ENCODE results near the gene SAFB.
A peak's percentile ranks its signal among the peaks of the same experiment; 100 is the strongest.

SAFB gene

DNA sequence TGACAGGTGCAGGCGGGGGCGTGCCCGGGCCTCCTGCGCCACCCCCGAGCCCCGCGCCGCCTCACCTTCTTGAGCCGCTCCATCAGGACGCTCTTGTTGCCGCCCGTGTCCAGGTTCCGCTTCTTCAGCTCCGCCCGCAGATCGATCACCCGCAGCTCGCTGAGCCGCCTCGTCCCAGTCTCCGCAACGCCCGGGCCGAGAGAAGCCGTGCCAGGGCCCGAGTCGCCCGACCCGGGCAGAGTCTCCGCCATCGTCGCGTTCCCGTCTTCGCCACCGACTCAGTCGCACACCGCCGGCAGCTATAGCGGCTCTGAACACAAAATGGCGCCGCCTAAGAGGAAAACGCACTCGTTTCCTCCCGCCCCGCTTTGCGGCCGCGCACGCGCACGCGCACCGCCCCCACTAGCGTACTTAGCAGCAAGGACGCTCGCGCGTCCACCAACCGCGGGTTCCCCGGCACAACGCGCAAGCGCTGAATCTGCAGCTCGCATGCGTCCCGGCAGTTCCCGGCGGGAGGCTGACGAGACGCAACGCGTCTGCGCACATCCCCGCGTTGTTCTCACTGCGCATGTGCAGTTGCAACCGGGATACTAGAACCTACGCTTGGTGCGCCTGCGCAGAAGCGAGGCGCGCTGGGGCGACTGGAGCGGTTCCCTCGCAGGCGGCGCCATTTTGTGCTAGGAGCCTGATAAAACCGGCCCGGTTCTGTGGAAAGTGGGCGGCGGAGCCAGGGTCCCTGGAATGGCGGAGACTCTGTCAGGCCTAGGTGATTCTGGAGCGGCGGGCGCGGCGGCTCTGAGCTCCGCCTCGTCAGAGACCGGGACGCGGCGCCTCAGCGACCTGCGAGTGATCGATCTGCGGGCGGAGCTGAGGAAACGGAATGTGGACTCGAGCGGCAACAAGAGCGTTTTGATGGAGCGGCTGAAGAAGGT, at the start of gene SAFB, which contains the start of gene SAFB2:
Gene SAFB, plus strand, starts transcription at position 619 of the 932 bp plus-strand sequence. Its CDS starts 123 bp downstream, at position 742.
Gene SAFB2, minus strand, starts transcription at position 312 of the 932 bp plus-strand sequence. Its CDS starts 61 bp downstream, at position 251.
- peak; percentile 100 for DNase-seq (ENCODE audit: low read depth)

DNA sequence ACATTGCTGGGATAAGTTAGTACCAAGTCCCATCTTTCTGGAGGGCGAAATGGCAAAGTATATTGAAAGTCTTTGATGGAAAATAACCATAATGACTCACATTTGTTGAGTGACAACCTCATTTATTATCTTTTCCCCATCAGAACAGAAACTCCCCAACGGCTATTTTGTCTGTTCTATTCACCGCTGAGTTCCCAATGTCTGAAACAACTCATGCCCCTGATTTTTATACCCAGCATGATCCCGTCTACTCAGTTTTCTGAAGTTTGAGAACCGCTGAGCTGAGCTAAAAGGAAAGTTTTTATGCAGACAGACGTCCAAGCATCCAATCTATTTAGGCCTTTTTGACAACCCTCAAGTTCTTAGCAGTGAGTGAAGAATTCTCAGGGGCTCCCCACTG, 47.3 kb upstream of the SAFB start:
- no peak for DNase-seq (ENCODE audit: low read depth)

DNA sequence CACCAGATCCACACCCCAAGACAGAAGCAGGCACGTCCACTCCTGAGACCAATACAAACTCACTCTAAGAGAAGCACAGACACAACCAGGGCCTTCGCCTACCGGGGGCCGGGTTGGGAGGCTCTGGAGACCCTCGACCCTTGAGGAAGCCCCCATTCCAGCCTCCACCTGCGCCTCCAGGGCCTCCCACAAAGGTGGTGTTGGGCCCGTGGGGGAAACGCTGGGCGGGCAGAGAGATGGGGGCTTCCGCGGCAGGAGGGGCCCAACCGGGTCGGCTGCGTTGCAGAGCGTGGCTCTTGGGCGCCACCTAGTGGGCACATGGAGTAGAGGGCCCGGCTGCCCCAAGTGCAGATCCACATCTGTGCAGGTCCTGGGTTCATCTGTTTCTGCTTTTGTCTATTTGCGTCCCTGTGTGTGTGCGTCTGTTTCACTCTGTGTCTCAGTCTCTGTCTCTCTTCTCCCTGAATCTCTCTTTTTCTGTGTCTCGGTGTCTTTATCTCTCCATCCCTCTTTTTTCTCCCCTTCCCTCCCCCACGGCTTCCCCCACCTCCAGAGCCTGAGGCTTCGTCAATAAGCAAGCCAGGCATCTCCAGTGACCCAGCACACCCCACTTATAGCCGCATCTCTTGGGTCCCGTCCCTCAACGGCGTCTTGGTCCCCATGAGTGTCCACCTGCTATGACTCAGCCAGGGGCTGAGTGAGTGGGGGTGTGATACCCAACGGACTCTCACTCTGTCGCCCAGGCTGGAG, 44.6 kb upstream of the SAFB start:
- peak; percentile 33 for DNase-seq (ENCODE audit: low read depth)

- no peak for DNase-seq (ENCODE audit: low read depth)
Measured at GRCh38 chr19:5579286-5579685, 43.6 kb upstream of the SAFB start.

DNA sequence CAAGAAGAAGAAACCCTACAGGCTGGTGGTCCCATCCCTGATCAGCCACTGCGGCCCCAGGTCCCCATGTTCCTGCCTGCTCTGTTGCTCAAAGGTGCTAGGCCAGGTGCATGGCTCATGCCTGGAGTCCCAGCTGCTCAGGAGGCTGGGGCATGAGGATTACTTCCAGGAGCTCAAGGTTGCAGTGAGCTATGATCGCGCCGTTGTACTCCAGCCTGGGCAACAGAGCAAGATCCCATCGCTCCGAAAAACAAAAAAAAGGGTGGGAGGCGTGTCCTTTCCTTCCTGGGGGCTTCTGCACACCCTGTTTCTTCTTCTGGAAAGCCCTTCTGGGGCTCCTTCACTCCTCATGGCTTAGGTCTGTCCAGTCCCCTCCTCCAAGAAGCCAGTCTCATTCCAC, 43.2 kb upstream of the SAFB start:
- no peak for DNase-seq (ENCODE audit: low read depth)

- DNase-seq (ENCODE audit: low read depth), result no peak
Measured at GRCh38 chr19:5580161-5580571, 42.7 kb upstream of the SAFB start.

DNA sequence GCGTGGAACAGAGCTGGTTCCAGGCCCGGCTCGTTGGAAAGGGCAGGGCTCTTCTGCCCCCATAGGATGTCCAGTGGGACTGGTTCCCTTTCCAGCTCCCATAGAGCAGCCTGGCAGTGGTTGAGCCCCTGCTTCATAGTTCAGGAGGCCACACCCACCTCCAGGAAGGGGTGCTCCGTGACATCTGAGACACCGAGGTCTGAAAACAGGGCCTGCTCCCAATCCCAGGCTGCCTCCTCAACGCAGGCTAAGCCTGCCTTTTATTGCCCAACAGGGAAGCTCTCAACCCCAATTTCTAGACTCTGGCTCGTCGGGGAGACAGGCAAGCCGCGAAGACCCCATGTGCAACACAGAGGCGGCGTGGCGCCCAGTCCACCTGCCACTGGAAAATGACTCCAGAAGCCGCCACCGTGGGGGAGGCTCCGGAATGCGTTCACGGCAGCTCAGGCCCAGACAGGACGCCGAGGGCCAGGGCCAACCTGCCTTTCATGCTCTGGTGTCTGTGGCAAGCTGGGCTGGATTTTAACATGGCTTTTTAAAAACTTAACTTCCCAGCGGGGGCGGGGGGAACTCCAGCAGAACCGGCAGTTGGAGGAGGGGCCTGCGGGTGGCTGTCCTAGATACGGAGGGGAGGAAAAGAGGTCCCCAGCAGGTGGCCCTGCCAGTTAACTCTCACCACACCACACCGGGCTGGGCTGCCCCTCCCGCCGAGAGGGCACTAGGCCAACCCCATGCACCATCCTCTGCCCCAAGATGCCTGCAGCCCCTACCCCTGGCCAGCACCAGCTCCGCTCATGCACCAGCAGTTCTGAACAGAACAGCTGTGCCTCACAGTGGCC, 37.2 kb upstream of the SAFB start:
- DNase-seq (ENCODE audit: low read depth), result peak; percentile 31

DNA sequence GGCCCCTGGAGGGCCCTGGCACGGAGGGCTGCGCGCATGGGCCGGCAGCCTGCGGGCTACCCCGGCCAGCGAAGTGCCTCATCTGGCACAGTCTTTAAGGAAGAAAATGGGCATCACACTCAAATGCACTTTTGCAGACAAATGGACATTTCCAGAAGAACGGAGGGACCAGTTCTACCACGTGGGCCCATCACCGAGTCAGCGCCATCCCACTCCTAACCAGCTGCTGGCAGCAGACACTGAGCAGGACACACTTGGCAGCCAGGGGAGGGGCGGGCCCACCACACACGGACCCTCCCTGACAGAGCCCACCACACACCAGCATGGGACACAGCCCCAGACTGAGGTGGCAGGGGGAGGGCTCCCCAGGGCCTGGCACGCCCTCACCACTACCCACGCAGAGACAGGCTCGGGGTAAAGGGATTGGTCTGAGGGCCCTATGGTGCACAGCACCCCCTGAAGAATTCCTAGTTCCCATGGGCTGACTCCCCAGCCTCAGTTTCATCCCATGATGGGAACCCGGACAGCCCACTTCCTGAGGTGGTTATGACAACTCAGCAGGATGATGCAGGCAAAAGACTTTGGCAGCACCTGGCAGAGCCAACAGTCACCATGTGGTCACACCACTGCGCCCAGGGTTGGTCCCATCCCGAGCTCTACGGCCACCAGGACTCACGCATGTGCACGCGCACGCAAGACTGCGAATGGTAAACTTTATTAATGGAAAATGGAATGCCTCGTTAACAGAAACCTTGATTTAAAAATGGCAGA, 36.4 kb upstream of the SAFB start:
- DNase-seq (ENCODE audit: low read depth), result no peak

GRCh38 chr19:5587071-5587455, 35.8 kb upstream of the SAFB start:
- no peak for DNase-seq (ENCODE audit: low read depth)

DNA sequence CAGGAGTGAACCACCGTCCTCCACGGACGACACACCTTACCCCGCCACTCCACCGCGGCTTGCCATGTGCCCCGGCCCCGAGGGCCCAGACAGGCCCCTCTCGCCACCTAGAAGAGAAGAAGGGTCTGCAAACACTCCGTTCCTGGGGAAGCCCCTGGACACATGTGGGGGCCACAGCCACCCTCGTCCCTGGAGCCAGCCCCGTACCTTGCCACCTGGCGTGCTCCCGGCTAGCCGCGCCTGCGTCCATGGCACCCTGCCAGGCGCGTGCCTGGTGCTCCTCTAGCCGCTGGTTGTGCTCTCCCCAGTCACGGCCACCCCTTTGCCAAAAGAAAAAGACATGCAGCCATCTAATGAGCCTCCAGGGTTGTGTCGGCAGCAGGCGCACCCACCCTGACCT, 35.2 kb upstream of the SAFB start:
- no peak for DNase-seq (ENCODE audit: low read depth)

DNA sequence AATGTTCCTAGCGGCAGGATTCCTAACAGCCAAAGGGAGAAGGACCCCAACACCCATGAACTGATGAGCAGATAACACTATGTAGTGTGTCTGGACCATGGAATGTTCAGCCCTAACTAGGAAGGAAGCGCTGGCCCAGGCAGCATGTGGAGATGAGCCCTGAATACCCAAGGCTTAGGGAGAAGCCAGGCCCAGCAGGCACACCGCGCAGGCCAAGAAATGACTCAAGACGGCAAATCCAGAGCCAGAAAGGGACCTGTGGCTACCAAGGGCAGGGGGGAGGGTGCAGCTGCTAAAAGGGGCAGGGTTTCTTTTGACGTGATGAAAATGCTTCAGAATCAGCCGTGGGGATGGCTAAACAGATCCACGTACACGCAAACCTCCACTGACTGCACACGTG, 34.4 kb upstream of the SAFB start:
- no peak for DNase-seq (ENCODE audit: low read depth)

- no peak for DNase-seq (ENCODE audit: low read depth)
Measured at GRCh38 chr19:5588906-5589676, 33.8 kb upstream of the SAFB start.

GRCh38 chr19:5590151-5590864, 32.6 kb upstream of the SAFB start:
- no peak for DNase-seq (ENCODE audit: low read depth)

DNA sequence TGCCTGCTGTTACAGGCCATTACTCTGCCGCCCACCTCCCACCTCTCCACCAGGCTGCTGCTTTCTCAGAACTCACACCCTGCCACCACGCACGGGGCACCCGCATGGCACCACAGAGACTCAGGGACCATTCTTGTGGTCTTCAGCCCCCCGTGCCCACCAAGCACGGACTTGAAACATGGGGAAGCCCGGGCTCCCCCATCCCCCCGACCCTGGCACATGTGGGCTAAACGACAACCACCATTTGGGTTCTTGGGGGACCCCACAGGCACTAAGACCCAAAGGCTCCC, 32.1 kb upstream of the SAFB start:
- DNase-seq (ENCODE audit: low read depth), result no peak

DNA sequence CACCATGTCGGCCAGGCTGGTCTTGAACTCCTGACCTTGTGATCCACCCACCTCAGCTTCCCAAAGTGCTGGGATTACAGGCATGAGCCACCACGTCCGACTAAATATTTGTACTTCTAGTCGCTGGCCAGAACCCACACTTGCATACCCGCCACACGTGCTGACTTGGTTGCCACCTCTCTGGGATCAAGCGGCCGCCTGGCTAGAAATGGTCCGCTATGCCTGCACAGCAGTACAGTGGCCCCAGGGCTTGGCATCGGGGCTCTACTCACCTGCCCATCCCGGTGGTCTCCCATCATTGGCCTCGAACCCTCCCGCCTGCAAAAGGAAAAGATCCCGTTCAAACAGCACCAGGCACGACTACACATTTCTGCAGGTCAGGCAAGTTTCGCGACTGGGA, 31.4 kb upstream of the SAFB start:
- DNase-seq (ENCODE audit: low read depth), result no peak

- no peak for DNase-seq (ENCODE audit: low read depth)
Measured at GRCh38 chr19:5592531-5593342, 30.1 kb upstream of the SAFB start.

GRCh38 chr19:5593343-5594255, 29.3 kb upstream of the SAFB start:
- DNase-seq (ENCODE audit: low read depth), result no peak

DNA sequence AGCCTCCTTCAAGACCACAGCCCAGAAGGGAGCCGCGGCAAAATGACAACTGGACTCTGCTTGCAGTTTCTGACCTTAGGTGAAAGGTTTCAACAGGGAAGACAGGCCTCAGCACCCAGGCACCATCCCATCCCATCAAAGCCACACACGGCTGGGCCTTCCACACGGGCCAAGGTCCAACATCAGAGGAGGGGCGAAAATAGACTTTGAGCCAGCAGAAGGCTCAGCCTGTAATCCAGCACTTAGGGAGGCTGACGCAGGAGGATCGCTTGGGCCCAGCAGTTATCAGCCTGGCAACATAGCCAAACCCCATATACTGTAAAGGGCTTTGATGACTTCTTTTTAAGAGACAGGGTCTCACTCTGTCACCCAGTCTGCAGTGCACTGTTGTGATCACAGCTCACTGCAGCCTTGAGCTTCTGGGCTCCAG, 28.3 kb upstream of the SAFB start:
- DNase-seq (ENCODE audit: low read depth), result no peak
